Peyer's patch (tissue), 4 donors: ENCODE results near the gene VSTM2L. TPM values are rescaled to one million over a fixed set of nuclear protein-coding genes. Genes with fewer than 3 reads are reported as not detected.

Source experiments
- DNase-seq, 3 donors: peaks; one replicate each; pipeline ENCODE4 v3.0.0-alpha.2; 2017 to 2019
- H3K27ac ChIP-seq, 4 donors: fragments of 200-600 bp; sonication (generic); one replicate each; pipeline ENCODE4 v1.5.1; 2016 to 2019
- H3K27me3 ChIP-seq, 2 donors: fragments of 200-600 bp; sonication (generic); one replicate each; pipeline ENCODE4 v1.5.1; 2019
- H3K36me3 ChIP-seq, 3 donors: fragments of 200-600 bp; sonication (generic); one replicate each; pipeline ENCODE4 v1.5.1; 2016 to 2019
- H3K4me1 ChIP-seq, 4 donors: fragments of 200-600 bp; sonication (generic); one replicate each; pipeline ENCODE4 v1.5.1; 2016 to 2019
- H3K4me3 ChIP-seq, 4 donors: fragments of 200-600 bp; sonication (generic); 1 replicate in 3 of 4; 2 replicates in 1 of 4; pipeline ENCODE4 v1.5.1; 2016 to 2019; ENCODE audit warnings: mild to moderate bottlenecking in 1 of 4
- H3K9me3 ChIP-seq, 4 donors: fragments of 200-600 bp; sonication (generic); one replicate each; pipeline ENCODE4 v1.5.1; 2016 to 2019; ENCODE audit warnings: mild to moderate bottlenecking in 1 of 4
- CTCF ChIP-seq, 6 experiments: fragments of 450-650 bp in 4 of 6; fragments of 200-600 bp in 2 of 6; sonication (generic) in 1 of 6; IDR thresholded peaks; one replicate each; pipeline ENCODE4 v1.5.1; 2017 to 2019; ENCODE audit warnings: antibody characterized with exemption in 6 of 6, mild to moderate bottlenecking in 3 of 6, moderate library complexity in 1 of 6
- POLR2A ChIP-seq, 2 donors: fragments of 450-650 bp; IDR thresholded peaks; one replicate each; pipeline ENCODE4 v1.5.1; 2017; ENCODE audit warnings: antibody characterized with exemption in 2 of 2, mild to moderate bottlenecking in 2 of 2, moderate library complexity in 2 of 2
- total RNA-seq, 4 donors: library from RNA; depleted of rRNA; stranded (reverse); fragments of >200 nt; gene quantifications; one replicate each; pipeline ENCODE4 v1.1.0, GENCODE V29; 2016

Gene VSTM2L
- total RNA-seq, 4 donors from 2014 or later, result 0.57 to 3.7 (median 0.80) TPM; not detected in 1

DNA sequence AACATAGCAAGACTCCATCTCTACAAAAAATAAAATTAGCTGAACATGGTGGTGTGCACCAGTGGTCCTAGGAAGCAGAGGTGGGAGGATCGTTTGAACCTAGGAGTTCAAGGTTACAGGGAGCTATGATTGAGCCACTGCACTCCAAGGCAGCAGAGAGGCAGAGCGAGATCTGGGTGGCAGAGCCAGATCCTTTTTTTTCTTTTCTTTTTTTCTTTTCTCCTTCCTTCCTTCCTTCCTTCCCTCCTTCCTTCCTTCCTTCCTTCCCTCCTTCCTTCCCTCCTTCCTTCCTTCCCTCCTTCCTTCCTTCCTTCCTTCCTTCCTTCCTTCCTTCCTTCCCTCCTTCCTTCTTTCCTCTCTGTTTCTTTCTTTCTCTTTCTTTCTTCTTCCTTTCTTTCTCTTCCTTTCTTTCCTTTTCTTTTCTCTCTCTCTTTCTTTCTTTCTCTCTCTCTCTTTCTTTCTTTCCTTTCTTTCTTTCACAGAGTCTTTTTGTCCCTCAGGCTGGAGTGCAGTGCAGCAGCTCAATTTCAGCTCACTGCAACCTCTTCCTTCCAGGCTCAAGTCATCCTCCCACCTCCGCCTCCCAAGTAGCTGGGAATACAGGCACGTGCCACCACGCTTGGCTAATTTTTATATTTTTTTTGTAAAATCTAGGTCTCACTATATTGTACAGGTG lies 9.2 kb upstream of the VSTM2L start:
- Histone ChIP-seq H3K36me3 (no peaks in the 10 kb centered on the region), H3K9me3 (no peaks in the 10 kb centered on the region), H3K4me1 (no peaks in the 10 kb centered on the region), H3K4me3 (no peak overlapping the region), H3K27me3 (no peaks in the 10 kb centered on the region), H3K27ac (no peak overlapping the region)
- DNase-seq, result no peak
- TF ChIP-seq POLR2A (IDR thresholded peaks at IDR 0.05) (no peak), CTCF (IDR thresholded peaks at IDR 0.05) (no peak)

- H3K4me1 ChIP-seq, result no peaks in the 10 kb centered on the region
- no peaks in the 10 kb centered on the region for H3K27me3 ChIP-seq
- no peaks in the 10 kb centered on the region for H3K36me3 ChIP-seq
- no peaks in the 10 kb centered on the region for H3K9me3 ChIP-seq
- no peak for DNase-seq
- no peak for TF ChIP-seq POLR2A (IDR thresholded peaks at IDR 0.05)
- no peak for TF ChIP-seq CTCF (IDR thresholded peaks at IDR 0.05)
- H3K27ac ChIP-seq, result no peak overlapping the region
- no peak overlapping the region for H3K4me3 ChIP-seq
Observed at GRCh38 chr20:37894454-37894853, 8.5 kb upstream of the VSTM2L start.

- DNase-seq, result no peak
- no peaks in the 10 kb centered on the region for H3K9me3 ChIP-seq
Observed at GRCh38 chr20:37895166-37895565, 7.8 kb upstream of the VSTM2L start.

DNA sequence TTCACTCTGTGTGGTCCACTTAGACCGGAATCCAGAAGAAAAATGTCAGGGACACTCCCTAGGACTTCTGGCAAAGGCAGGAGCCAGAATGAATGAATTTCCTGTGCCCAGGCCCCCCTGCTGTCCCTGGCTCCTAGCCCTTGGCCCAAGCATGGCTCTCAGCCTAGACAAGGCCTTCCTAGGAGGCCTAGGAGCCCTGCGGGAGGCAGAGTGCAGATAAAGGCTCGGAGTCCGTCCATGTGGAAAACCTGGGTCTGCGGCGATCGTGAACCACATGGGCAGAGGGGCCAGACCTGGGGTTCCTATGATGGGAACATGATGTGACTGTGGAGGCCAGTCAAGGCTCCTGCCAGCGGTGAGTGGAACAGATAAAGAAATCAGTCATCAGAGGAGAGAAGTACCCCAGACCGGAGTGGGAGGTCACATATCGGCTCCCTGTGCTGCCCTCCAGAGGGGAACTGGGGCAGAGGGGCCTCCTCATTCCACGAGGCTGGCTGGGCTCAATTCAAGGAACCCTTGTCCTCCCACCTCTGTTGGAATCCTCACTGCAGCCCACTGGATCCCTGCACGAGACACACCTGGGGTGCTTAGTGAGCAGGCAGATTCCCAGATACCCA lies 5.9 kb upstream of the VSTM2L start:
- Histone ChIP-seq H3K36me3 (no peaks in the 10 kb centered on the region), H3K27me3 (no peaks in the 10 kb centered on the region), H3K4me3 (no peak overlapping the region), H3K27ac (no peak overlapping the region), H3K9me3 (no peaks in the 10 kb centered on the region), H3K4me1 (peaks cover 0 to 1% (median 0%) of the 10 kb centered on the region in 4 donors)
- TF ChIP-seq CTCF (IDR thresholded peaks at IDR 0.05) (no peak), POLR2A (IDR thresholded peaks at IDR 0.05) (no peak)
- no peak for DNase-seq

More at GRCh38 chr20:37895166-37895565, 7.8 kb upstream of the VSTM2L start:
- no peaks in the 10 kb centered on the region for H3K4me1 ChIP-seq
- no peak overlapping the region for H3K4me3 ChIP-seq
- TF ChIP-seq POLR2A (IDR thresholded peaks at IDR 0.05), result no peak
- no peak for TF ChIP-seq CTCF (IDR thresholded peaks at IDR 0.05)
- H3K27ac ChIP-seq, result no peak overlapping the region
- H3K27me3 ChIP-seq, result no peaks in the 10 kb centered on the region
- no peaks in the 10 kb centered on the region for H3K36me3 ChIP-seq

- no peaks in the 10 kb centered on the region for H3K36me3 ChIP-seq
- no peaks in the 10 kb centered on the region for H3K9me3 ChIP-seq
- no peak for DNase-seq
- no peak overlapping the region for H3K4me3 ChIP-seq
- H3K27ac ChIP-seq, result no peak overlapping the region
- peaks cover 0 to 16% (median 5%) of the 10 kb centered on the region in 4 donors for H3K4me1 ChIP-seq
- TF ChIP-seq POLR2A (IDR thresholded peaks at IDR 0.05) (no peak), CTCF (IDR thresholded peaks at IDR 0.05) (no peak)
- H3K27me3 ChIP-seq, result peaks cover 0 to 11% of the 10 kb centered on the region in 2 donors
Observed at GRCh38 chr20:37898233-37899104, 4.5 kb upstream of the VSTM2L start.
